GM21515 (cell line): ENCODE results near the gene ICE2.

ENCODE experiments used
- ATAC-seq: cut with Tn5 transposase; IDR thresholded peaks from one replicate; pipeline ENCODE4 v1.9.1; 2021; ENCODE audit not compliant: unreplicated experiment

Gene ICE2

GRCh38 chr15:60457985-60458384, 21.0 kb downstream of the ICE2 start:
- no peak for ATAC-seq

GRCh38 chr15:60454824-60455223, 24.1 kb downstream of the ICE2 start:
- ATAC-seq: no peak

- ATAC-seq: no peak
Measured at GRCh38 chr15:60448668-60449360, 30.1 kb downstream of the ICE2 start.

GRCh38 chr15:60444289-60444912, 34.5 kb downstream of the ICE2 start:
- ATAC-seq: no peak

GRCh38 chr15:60442763-60443162, 36.2 kb downstream of the ICE2 start:
- no peak for ATAC-seq

GRCh38 chr15:60442031-60442650, 36.8 kb downstream of the ICE2 start:
- ATAC-seq: no peak

- ATAC-seq: no peak
Measured at GRCh38 chr15:60441331-60441730, 37.6 kb downstream of the ICE2 start.

- no peak for ATAC-seq
Measured at GRCh38 chr15:60438646-60439045, 40.3 kb downstream of the ICE2 start.

- ATAC-seq: no peak
Measured at GRCh38 chr15:60428935-60429334, 50.0 kb downstream of the ICE2 start.

GRCh38 chr15:60426870-60427508, 52.0 kb downstream of the ICE2 start:
- no peak for ATAC-seq

GRCh38 chr15:60425461-60425860, 53.5 kb downstream of the ICE2 start:
- no peak for ATAC-seq

GRCh38 chr15:60424006-60424405, 54.9 kb downstream of the ICE2 start:
- no peak for ATAC-seq

GRCh38 chr15:60423537-60423936, 55.4 kb downstream of the ICE2 start:
- no peak for ATAC-seq

GRCh38 chr15:60421544-60421943, 57.4 kb downstream of the ICE2 start:
- no peak for ATAC-seq

- no peak for ATAC-seq
Measured at GRCh38 chr15:60420203-60420716, 58.7 kb downstream of the ICE2 start.

- ATAC-seq: no peak
Measured at GRCh38 chr15:60419753-60420152, 59.2 kb downstream of the ICE2 start.

GRCh38 chr15:60418096-60418495, 60.8 kb downstream of the ICE2 start:
- ATAC-seq: no peak

- no peak for ATAC-seq
Measured at GRCh38 chr15:60417112-60417511, 61.8 kb downstream of the ICE2 start.

- no peak for ATAC-seq
Measured at GRCh38 chr15:60416484-60416883, 62.5 kb downstream of the ICE2 start.

- no peak for ATAC-seq
Measured at GRCh38 chr15:60414016-60414682, 64.8 kb downstream of the ICE2 start.

- ATAC-seq: no peak
Measured at GRCh38 chr15:60413231-60413824, 65.6 kb downstream of the ICE2 start.
